Kidney epithelial cell (primary cell): ENCODE measurements around the gene ENTREP3. TPM values are rescaled to one million over a fixed set of nuclear protein-coding genes. Genes with fewer than 3 reads are reported as not detected.

Source experiments
- DNase-seq: peaks from one replicate; pipeline ENCODE4 v3.0.0-alpha.2; 2010; ENCODE audit warnings: low read depth
- H3K27me3 ChIP-seq: 2 replicates; pipeline ENCODE4 v1.6.0; 2011; ENCODE audit warnings: low read length; ENCODE audit not compliant: control insufficient read depth, insufficient read depth
- H3K36me3 ChIP-seq: 2 replicates; pipeline ENCODE4 v1.5.1; 2011; ENCODE audit warnings: low read length; ENCODE audit not compliant: control insufficient read depth, insufficient read depth
- H3K4me3 ChIP-seq: 2 replicates; pipeline ENCODE4 v1.5.1; 2011; ENCODE audit warnings: low read depth, mild to moderate bottlenecking, control low read depth, low read length
- CTCF ChIP-seq: IDR thresholded peaks from 2 replicates; pipeline ENCODE4 v1.5.1; 2011; ENCODE audit warnings: mild to moderate bottlenecking, moderate library complexity, low read length, control low read depth, inconsistent platforms; ENCODE audit not compliant: insufficient read depth, poor library complexity, severe bottlenecking
- total RNA-seq: library from RNA; depleted of rRNA; stranded (reverse); fragments of >200 nt; gene quantifications from 2 replicates; pipeline ENCODE4 v1.2.3, GENCODE V29; 2015

ENTREP3 gene
- total RNA-seq, 1 donor from 2014 or later = 13.2 TPM

DNA sequence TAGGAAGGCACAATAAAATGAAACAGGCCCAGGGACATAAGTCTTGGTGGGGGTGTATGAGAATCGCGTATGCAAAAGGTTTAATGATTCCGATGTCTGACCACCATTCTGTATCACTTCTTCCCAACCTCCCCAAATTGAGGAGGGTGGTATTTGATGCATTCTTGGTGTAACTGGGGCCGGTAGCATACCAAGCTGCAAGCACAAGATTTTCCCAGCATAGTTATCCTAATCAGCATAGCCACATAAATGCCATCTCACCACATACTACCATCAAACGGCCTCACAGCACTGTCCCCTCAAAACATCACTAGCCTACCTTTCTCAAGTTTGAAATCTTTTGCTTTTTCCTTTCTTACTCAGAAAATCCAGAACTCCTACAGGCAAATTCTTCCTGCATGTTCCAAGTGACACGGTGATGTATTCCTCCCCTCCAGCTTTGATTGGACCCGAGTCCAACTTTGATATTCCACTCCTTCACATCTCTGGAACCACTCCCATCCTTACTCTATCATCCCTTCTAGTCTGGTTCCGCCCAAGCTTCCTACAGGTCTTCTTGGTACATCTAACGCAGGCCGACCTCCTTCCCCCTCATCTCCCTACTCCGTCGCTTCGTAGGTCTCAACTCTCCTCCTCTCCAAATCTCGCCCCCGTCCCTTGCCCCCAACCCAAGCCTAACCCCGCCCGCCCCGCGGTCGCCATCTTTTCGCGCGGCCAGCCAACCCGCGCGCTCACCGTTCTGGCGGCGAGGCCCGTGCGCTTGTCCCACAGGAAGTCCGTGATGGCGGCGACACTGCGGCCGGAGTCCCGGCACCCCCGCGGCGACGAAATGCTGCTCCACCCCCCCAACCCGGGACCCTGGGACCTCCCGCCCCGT is 17.4 kb upstream of the ENTREP3 start:
- peaks cover 9% of the 10 kb centered on the region for H3K36me3 ChIP-seq
- TF ChIP-seq CTCF = no peak
- no peaks in the 10 kb centered on the region for H3K27me3 ChIP-seq
- peak overlapping the region; percentile 72 for H3K4me3 ChIP-seq
- DNase-seq = no peak

DNA sequence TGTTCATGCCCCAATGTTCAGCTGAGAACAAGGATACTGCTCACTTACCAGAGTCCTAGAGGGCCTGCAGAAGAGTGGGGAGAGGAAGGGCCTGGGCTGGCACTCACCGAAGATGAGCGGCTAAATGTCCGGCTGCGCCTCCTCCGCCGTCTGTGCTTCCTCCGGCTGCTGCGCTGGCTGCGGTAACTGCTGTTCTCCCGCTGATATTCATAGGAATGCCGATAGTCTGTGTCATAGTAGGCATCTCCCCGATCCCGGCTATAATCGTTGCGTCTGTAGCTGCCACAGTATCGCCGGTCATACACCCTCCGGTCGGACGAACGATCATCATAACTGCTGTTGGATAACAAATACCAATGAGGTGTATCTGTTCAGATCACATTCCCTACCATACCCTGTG is 14.1 kb upstream of the ENTREP3 start:
- H3K36me3 ChIP-seq = peaks cover 11% of the 10 kb centered on the region
- H3K27me3 ChIP-seq = no peaks in the 10 kb centered on the region
- no peak for TF ChIP-seq CTCF
- no peak overlapping the region for H3K4me3 ChIP-seq
- DNase-seq = no peak

DNA sequence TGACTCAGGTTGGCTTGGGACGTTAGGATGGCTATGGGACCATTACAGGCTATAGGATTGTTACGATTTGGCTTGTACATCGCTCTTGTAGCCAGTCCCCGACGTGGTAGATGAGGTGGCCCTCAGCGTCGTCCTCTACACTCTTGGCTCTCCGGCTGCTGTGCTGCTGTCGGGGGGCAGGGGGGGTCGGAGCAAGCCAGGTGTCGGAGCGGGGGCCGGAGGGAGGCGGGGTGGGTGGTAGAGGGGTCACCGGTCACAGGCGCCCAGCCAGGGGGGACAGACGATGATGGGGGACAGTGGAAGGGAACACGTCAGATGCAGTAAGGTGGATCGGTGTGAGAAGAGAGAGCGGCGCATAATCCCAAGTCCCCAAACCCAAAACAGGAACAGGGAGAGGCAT is 13.3 kb upstream of the ENTREP3 start:
- H3K36me3 ChIP-seq = peaks cover 11% of the 10 kb centered on the region
- no peak for DNase-seq
- no peaks in the 10 kb centered on the region for H3K27me3 ChIP-seq
- H3K4me3 ChIP-seq = no peak overlapping the region
- TF ChIP-seq CTCF = no peak

DNA sequence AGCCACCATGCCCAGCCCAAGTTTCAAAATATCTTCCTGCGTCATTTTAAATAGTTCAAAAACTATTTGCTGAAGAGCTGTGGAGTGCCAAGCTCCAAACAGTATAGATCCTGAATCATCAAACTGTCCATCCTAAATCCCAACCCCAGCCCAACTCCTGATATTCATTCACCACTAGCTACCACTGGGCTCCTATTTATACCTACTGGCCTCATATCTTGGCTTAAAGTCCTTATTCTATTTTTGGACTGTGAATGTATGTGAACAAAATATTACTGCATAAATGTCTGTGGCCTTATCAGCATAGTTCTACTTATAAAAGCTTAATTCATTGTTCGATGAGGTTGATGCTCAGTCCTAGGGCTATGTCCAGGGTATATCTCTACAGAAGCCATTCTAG is 12.1 kb upstream of the ENTREP3 start:
- TF ChIP-seq CTCF = no peak
- DNase-seq = no peak
- Histone ChIP-seq H3K36me3 (peaks cover 11% of the 10 kb centered on the region), H3K27me3 (no peaks in the 10 kb centered on the region), H3K4me3 (no peak overlapping the region)

GRCh38 chr1:155266553-155266952 is 11.3 kb upstream of the ENTREP3 start:
- no peak for DNase-seq
- Histone ChIP-seq H3K4me3 (no peak overlapping the region), H3K36me3 (peaks cover 11% of the 10 kb centered on the region), H3K27me3 (no peaks in the 10 kb centered on the region)
- TF ChIP-seq CTCF = no peak

- no peaks in the 10 kb centered on the region for H3K27me3 ChIP-seq
These were observed 7.8 kb upstream of the ENTREP3 start for GRCh38 chr1:155263067-155263466.

More at GRCh38 chr1:155263067-155263466, 7.8 kb upstream of the ENTREP3 start:
- no peak for TF ChIP-seq CTCF
- H3K4me3 ChIP-seq = no peak overlapping the region
- H3K36me3 ChIP-seq = peaks cover 3% of the 10 kb centered on the region
- no peak for DNase-seq
